ENCODE results near the gene FSIP1. TPM values are rescaled to one million over a fixed set of nuclear protein-coding genes. Genes with fewer than 3 reads are reported as not detected.

The FSIP1 gene
- total RNA-seq, 2 donors from 2014 or later, result 0.14 to 0.21 TPM

DNA sequence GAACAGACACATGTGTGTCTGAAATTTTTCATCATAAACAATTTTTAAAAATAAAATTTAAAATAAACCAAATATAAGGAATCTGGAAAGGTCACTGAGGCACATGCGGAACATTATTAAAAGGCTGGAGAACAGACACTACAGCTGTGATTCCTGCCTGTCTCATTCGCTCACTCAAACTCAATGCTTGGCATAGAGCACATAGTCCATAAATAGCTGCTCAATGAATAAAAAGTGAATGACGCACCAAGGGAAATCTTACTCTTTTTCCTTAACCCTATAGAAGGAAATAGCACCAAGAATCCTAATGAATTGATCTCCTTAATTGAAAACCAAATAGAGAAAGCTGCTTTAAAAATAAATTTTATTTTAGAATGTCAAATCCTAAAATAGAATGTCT is 98.4 kb downstream of the FSIP1 start:
- H3K4me3 ChIP-seq, result no peak overlapping the region
- ATAC-seq (ENCODE audit: insufficient number of reproducible peaks, low FRiP score, low read depth), result no peak

DNA sequence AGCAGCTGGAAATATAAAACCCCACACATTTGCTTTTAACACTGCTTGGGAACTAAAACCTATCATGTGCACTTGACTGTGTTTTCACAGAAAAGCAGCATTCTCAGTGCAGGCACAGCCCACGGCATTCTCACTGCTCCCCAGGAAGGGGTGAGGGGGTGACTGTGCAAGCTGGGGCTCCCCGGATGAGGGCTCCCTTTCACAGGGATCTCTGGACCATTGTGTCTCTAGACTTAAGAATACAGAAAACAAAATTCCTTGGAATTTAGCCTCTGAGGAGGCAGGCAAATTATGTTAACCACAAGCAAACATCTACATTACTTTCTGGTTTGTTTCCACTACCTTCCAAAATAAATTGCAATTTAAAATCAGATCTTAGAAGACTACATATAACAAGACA is 100.3 kb downstream of the FSIP1 start:
- H3K4me1 ChIP-seq (ENCODE audit: control insufficient read depth in 1 of 2, low read depth in 2 of 2), result no peaks in the 10 kb centered on the region
- ATAC-seq (ENCODE audit: insufficient number of reproducible peaks, low FRiP score, low read depth) (no peak), DNase-seq (ENCODE audit: low spot score) (no peak)
- H3K27me3 ChIP-seq (replicated peaks; ENCODE audit: insufficient read depth), result no peaks in the 10 kb centered on the region
- H3K4me3 ChIP-seq, result no peak overlapping the region
- no peaks in the 10 kb centered on the region for H3K9me3 ChIP-seq
- no peaks in the 10 kb centered on the region for H3K36me3 ChIP-seq
- TF ChIP-seq, protein P1, sequence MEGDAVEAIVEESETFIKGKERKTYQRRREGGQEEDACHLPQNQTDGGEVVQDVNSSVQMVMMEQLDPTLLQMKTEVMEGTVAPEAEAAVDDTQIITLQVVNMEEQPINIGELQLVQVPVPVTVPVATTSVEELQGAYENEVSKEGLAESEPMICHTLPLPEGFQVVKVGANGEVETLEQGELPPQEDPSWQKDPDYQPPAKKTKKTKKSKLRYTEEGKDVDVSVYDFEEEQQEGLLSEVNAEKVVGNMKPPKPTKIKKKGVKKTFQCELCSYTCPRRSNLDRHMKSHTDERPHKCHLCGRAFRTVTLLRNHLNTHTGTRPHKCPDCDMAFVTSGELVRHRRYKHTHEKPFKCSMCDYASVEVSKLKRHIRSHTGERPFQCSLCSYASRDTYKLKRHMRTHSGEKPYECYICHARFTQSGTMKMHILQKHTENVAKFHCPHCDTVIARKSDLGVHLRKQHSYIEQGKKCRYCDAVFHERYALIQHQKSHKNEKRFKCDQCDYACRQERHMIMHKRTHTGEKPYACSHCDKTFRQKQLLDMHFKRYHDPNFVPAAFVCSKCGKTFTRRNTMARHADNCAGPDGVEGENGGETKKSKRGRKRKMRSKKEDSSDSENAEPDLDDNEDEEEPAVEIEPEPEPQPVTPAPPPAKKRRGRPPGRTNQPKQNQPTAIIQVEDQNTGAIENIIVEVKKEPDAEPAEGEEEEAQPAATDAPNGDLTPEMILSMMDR (IDR thresholded peaks at IDR 0.05), result no peak
- no peak overlapping the region for H3K27ac ChIP-seq

More for the DNA sequence above, 98.4 kb downstream of the FSIP1 start:
- DNase-seq (ENCODE audit: low spot score), result no peak
- H3K4me1 ChIP-seq (ENCODE audit: control insufficient read depth in 1 of 2, low read depth in 2 of 2), result no peaks in the 10 kb centered on the region
- TF ChIP-seq, protein P1 (IDR thresholded peaks at IDR 0.05), result no peak
- no peaks in the 10 kb centered on the region for H3K36me3 ChIP-seq
- H3K27me3 ChIP-seq (replicated peaks; ENCODE audit: insufficient read depth), result no peaks in the 10 kb centered on the region
- no peak overlapping the region for H3K27ac ChIP-seq
- H3K9me3 ChIP-seq, result no peaks in the 10 kb centered on the region

DNA sequence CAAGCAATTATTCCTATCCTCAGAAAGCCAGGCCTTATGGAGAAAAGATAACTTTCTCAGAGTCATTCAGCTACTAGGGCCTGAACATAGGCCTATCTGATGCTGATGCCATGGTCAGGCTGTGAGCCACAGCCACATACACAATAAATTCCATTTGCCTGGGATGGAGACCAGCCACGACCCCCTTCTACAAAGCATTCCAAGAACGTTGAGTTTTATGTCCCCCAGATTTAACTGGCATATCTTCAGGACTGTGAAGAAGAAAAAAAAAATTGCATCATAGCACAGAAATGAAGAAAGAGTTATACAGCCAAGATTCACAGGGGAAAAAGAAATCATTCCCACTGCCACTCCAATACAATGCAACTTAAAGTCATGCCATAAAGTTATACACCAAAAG is 101.8 kb downstream of the FSIP1 start:
- ATAC-seq (ENCODE audit: insufficient number of reproducible peaks, low FRiP score, low read depth) (no peak), DNase-seq (ENCODE audit: low spot score) (no peak)
- no peak overlapping the region for H3K4me3 ChIP-seq
- H3K9me3 ChIP-seq, result no peaks in the 10 kb centered on the region
- H3K4me1 ChIP-seq (ENCODE audit: control insufficient read depth in 1 of 2, low read depth in 2 of 2), result no peaks in the 10 kb centered on the region
- H3K36me3 ChIP-seq, result no peaks in the 10 kb centered on the region
- H3K27me3 ChIP-seq (replicated peaks; ENCODE audit: insufficient read depth), result no peaks in the 10 kb centered on the region
- TF ChIP-seq, protein P1 (IDR thresholded peaks at IDR 0.05), result no peak
- no peak overlapping the region for H3K27ac ChIP-seq

DNA sequence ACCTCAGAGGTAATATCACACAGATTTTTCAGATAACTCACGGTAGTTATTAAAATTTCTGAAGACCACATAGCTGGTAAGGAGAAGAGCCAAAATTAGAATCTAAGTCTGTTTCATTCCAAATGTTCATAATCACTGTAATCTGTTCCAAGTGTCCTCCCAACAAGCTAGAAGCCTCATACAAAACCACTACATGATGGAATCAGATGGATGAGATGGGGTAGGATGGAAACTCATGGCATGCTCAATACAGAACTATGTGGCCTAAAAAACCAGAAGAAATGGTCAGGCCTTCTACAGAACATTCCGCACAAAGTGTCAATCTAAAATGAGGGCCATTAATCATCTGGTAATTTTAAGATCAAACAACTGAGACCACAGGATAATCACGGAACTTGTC is 110.0 kb downstream of the FSIP1 start:
- no peak overlapping the region for H3K27ac ChIP-seq
- H3K4me3 ChIP-seq, result no peak overlapping the region
- no peaks in the 10 kb centered on the region for H3K4me1 ChIP-seq (ENCODE audit: control insufficient read depth in 1 of 2, low read depth in 2 of 2)
- DNase-seq (ENCODE audit: low spot score) (no peak), ATAC-seq (ENCODE audit: insufficient number of reproducible peaks, low FRiP score, low read depth) (no peak)
- H3K36me3 ChIP-seq, result no peaks in the 10 kb centered on the region
- H3K27me3 ChIP-seq (replicated peaks; ENCODE audit: insufficient read depth), result no peaks in the 10 kb centered on the region
- TF ChIP-seq, protein P1 (IDR thresholded peaks at IDR 0.05), result no peak
- H3K9me3 ChIP-seq, result no peaks in the 10 kb centered on the region

DNA sequence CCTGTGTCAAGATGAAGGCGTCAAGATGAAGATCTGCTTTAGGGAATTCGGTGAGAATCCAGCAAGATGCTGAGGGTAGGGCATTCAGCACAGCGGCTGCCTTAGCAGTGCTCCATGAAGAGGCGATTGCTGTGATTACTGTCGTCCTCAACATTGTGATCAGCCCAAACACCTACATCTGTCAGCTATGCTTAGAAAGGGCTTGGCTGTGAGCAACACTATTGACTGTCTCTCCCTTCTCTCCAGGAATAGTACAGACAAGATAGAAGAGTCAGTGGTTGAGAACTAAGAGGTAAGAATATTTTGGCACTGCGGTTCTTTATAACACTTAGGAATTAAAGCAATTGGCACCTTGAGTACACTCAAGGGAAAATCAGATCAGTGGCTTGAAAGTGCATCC is 110.5 kb downstream of the FSIP1 start:
- H3K27me3 ChIP-seq (replicated peaks; ENCODE audit: insufficient read depth), result no peaks in the 10 kb centered on the region
- peaks cover 0 to 2% of the 10 kb centered on the region in 2 donors for H3K4me1 ChIP-seq (ENCODE audit: control insufficient read depth in 1 of 2, low read depth in 2 of 2)
- no peak overlapping the region for H3K4me3 ChIP-seq
- ATAC-seq (ENCODE audit: insufficient number of reproducible peaks, low FRiP score, low read depth) (no peak), DNase-seq (ENCODE audit: low spot score) (no peak)
- H3K27ac ChIP-seq, result no peak overlapping the region
- H3K9me3 ChIP-seq, result no peaks in the 10 kb centered on the region
- H3K36me3 ChIP-seq, result no peaks in the 10 kb centered on the region
- TF ChIP-seq, protein P1 (IDR thresholded peaks at IDR 0.05), result no peak
